Measurements from ENCODE around the gene ACTL7A.

DNA sequence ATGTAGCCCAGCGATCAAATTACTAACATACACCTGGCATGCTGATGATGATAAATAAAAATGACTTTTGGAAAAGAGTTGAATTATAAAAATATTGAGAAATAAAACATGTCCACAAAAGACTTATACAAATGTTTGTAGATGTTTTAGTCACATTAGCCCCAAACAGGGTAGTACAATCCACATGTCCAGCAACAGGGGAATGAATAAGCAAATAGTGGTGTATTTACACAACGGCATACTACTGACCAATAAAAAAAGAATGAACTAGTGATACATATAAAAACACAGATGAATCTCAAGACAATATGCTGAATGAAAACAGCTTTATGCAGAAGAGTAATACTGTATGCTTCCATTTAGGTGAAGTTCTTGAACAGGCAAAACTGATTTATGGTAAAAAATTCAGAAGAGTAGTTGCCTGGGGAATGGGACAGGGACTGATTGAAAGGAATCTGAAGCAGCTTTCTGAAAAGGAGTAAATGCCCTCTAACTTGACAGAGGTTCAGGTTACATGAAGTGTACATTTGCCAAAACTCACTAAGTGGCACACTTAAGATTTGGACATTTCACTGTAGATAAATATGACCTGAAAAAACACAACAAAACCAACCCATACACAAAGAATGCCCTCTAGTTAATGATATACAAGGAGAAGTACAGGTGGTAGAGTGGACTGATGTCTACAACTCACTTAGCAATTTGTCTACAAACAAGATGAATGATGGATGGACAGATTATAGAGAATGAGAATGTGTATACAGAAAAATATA lies 35.4 kb downstream of the ACTL7A start:
- TF ChIP-seq POLR2A (IDR thresholded peaks at IDR 0.05), result no peak
- TF ChIP-seq, protein P1, sequence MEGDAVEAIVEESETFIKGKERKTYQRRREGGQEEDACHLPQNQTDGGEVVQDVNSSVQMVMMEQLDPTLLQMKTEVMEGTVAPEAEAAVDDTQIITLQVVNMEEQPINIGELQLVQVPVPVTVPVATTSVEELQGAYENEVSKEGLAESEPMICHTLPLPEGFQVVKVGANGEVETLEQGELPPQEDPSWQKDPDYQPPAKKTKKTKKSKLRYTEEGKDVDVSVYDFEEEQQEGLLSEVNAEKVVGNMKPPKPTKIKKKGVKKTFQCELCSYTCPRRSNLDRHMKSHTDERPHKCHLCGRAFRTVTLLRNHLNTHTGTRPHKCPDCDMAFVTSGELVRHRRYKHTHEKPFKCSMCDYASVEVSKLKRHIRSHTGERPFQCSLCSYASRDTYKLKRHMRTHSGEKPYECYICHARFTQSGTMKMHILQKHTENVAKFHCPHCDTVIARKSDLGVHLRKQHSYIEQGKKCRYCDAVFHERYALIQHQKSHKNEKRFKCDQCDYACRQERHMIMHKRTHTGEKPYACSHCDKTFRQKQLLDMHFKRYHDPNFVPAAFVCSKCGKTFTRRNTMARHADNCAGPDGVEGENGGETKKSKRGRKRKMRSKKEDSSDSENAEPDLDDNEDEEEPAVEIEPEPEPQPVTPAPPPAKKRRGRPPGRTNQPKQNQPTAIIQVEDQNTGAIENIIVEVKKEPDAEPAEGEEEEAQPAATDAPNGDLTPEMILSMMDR (IDR thresholded peaks at IDR 0.05), result no peak
